ENCODE data around the gene PRR23E.
A peak's percentile ranks its signal among the peaks of the same experiment; 100 is the strongest.

The PRR23E gene

DNA sequence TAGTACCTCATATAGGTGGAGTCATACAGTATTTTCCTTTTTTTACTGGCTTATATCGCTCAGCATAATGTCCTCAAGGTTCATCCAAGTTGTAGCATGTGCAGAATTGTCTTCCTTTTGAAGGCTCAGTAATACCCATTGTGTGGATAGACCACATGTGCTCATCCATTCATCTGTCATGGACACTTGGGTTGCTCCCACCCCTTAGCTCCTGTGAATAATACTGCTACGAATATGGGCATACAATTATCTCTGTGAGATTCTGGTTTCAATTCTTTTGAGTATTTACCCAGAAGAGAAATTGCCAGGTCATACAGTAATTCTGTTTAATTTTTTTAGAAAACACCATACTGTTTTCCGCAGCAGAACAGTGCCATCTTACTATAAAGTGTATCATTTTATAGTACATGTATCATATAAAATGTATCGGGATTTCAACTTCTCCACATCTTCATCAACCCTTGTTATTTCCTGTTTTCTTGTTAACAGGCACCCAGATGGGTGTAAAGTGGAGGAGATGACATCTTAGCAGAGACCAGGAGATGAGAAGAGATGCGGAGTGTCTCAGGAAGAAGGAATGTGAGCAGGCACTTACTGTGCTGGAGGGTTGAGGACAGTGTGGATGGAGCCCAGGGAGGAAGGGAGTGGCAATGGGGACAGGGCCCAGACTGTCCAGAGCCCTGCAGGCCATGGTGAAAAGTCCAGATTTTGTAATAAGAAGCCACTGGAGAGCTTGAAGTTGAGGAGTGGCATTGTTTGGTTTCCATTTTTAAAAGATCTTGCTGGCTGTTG lies 27.0 kb upstream of the PRR23E start:
- no peak overlapping the region for H3K4ac ChIP-seq (ENCODE audit: low read depth, low read length)
- no peak overlapping the region for H3K4me2 ChIP-seq (ENCODE audit: low read length)
- no peak overlapping the region for H3K4me3 ChIP-seq (ENCODE audit: low read length)
- H3K9ac ChIP-seq (ENCODE audit: low read length), result no peak overlapping the region
- no peak overlapping the region for H2BK5ac ChIP-seq (ENCODE audit: low read length)
- H3K4me1 ChIP-seq (ENCODE audit: control insufficient read depth, low read depth, low read length), result no peaks in the 10 kb centered on the region
- no peak overlapping the region for H3K56ac ChIP-seq (ENCODE audit: low read length)
- H4K8ac ChIP-seq (ENCODE audit: low read depth, low read length), result no peak overlapping the region
- no peaks in the 10 kb centered on the region for H3K27me3 ChIP-seq (ENCODE audit: insufficient read depth, low read length, poor library complexity)
- WGBS (ENCODE audit: extremely low coverage, insufficient coverage, low lambda C conversion rate), result no CpG with 5 or more reads among the region's 5 CpGs
- H3K18ac ChIP-seq (ENCODE audit: low read length), result no peak overlapping the region
- H4K5ac ChIP-seq (ENCODE audit: low read length), result no peak overlapping the region
- H3K79me1 ChIP-seq (ENCODE audit: low read length), result no peaks in the 10 kb centered on the region
- no peak overlapping the region for H2AK5ac ChIP-seq (ENCODE audit: low read length)
- no peak overlapping the region for H3K23ac ChIP-seq (ENCODE audit: low read length)
- H3K79me2 ChIP-seq (ENCODE audit: control insufficient read depth, insufficient read depth, low read length), result no peaks in the 10 kb centered on the region
- no peaks in the 10 kb centered on the region for H3K36me3 ChIP-seq (ENCODE audit: control insufficient read depth, insufficient read depth, low read length)
- DNase-seq, result no peak
- H2BK15ac ChIP-seq (replicated peaks; ENCODE audit: low read depth), result no peak overlapping the region
- no peak overlapping the region for H3K27ac ChIP-seq (ENCODE audit: low read depth, low read length)
- no peak overlapping the region for H2BK120ac ChIP-seq (ENCODE audit: low read depth, low read length)

GRCh38 chr3:127166501-127167065 lies 26.3 kb upstream of the PRR23E start:
- no peak overlapping the region for H3K4me2 ChIP-seq (ENCODE audit: low read length)
- H3K23ac ChIP-seq (ENCODE audit: low read length), result no peak overlapping the region
- no peak overlapping the region for H4K8ac ChIP-seq (ENCODE audit: low read depth, low read length)
- no peak overlapping the region for H2AK5ac ChIP-seq (ENCODE audit: low read length)
- no peak overlapping the region for H3K56ac ChIP-seq (ENCODE audit: low read length)
- no peaks in the 10 kb centered on the region for H3K79me2 ChIP-seq (ENCODE audit: control insufficient read depth, insufficient read depth, low read length)
- no peak overlapping the region for H3K4me3 ChIP-seq (ENCODE audit: low read length)
- no peaks in the 10 kb centered on the region for H3K4me1 ChIP-seq (ENCODE audit: control insufficient read depth, low read depth, low read length)
- H2BK120ac ChIP-seq (ENCODE audit: low read depth, low read length), result no peak overlapping the region
- H3K27ac ChIP-seq (ENCODE audit: low read depth, low read length), result no peak overlapping the region
- no peak overlapping the region for H4K5ac ChIP-seq (ENCODE audit: low read length)
- no peaks in the 10 kb centered on the region for H3K79me1 ChIP-seq (ENCODE audit: low read length)
- H3K9ac ChIP-seq (ENCODE audit: low read length), result no peak overlapping the region
- H3K36me3 ChIP-seq (ENCODE audit: control insufficient read depth, insufficient read depth, low read length), result no peaks in the 10 kb centered on the region
- DNase-seq, result no peak
- H2BK15ac ChIP-seq (replicated peaks; ENCODE audit: low read depth), result no peak overlapping the region
- H3K27me3 ChIP-seq (ENCODE audit: insufficient read depth, low read length, poor library complexity), result no peaks in the 10 kb centered on the region
- WGBS (ENCODE audit: extremely low coverage, insufficient coverage, low lambda C conversion rate), result no CpG with 5 or more reads among the region's 9 CpGs
- H2BK5ac ChIP-seq (ENCODE audit: low read length), result no peak overlapping the region
- H3K4ac ChIP-seq (ENCODE audit: low read depth, low read length), result no peak overlapping the region
- H3K18ac ChIP-seq (ENCODE audit: low read length), result no peak overlapping the region

DNA sequence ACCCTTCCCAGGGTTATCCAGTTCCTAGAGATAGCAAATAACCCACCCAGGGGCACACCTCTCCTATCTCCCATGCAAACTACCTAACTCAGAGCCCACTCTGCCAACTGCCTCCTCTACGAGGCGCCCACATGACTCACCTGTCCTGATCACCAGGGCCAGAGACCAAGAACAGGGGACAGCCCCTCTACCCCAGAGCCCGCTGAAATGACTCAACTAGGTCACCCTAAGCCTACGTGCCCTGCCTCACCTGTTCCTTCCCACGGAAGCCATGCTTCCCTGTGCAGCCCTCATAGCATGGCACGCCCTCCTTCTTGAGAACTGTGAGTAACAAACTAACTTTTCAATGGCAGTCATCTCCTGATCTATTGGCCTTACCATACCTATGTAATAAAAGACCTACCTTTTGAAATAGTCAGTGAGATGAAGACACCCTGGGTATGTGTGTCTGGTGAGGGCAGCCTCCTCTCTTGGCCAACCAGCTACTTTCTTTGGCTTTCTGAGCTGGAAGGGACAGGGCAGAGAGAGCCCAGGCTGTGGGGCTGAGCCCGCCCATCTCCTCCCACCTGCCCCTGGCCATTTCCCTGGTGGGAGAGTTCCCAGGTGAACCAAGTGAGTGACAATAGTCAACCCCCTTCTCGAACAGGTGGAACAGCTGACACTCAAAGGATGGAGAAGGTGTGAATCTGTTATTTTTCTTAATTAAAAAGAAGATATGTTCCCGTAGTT lies 25.5 kb upstream of the PRR23E start:
- Histone ChIP-seq H2BK5ac (ENCODE audit: low read length) (no peak overlapping the region), H3K79me2 (ENCODE audit: control insufficient read depth, insufficient read depth, low read length) (no peaks in the 10 kb centered on the region), H4K5ac (ENCODE audit: low read length) (no peak overlapping the region), H2BK15ac (replicated peaks; ENCODE audit: low read depth) (no peak overlapping the region), H3K4me3 (ENCODE audit: low read length) (no peak overlapping the region), H3K56ac (ENCODE audit: low read length) (no peak overlapping the region), H3K9ac (ENCODE audit: low read length) (no peak overlapping the region), H3K4me1 (ENCODE audit: control insufficient read depth, low read depth, low read length) (no peaks in the 10 kb centered on the region), H3K4ac (ENCODE audit: low read depth, low read length) (no peak overlapping the region), H4K8ac (ENCODE audit: low read depth, low read length) (no peak overlapping the region), H3K27me3 (ENCODE audit: insufficient read depth, low read length, poor library complexity) (no peaks in the 10 kb centered on the region), H3K18ac (ENCODE audit: low read length) (no peak overlapping the region), H3K79me1 (ENCODE audit: low read length) (no peaks in the 10 kb centered on the region), H3K23ac (ENCODE audit: low read length) (no peak overlapping the region), H3K4me2 (ENCODE audit: low read length) (no peak overlapping the region), H2BK120ac (ENCODE audit: low read depth, low read length) (no peak overlapping the region), H2AK5ac (ENCODE audit: low read length) (no peak overlapping the region), H3K36me3 (ENCODE audit: control insufficient read depth, insufficient read depth, low read length) (no peaks in the 10 kb centered on the region), H3K27ac (ENCODE audit: low read depth, low read length) (no peak overlapping the region)
- WGBS (ENCODE audit: extremely low coverage, insufficient coverage, low lambda C conversion rate), result no CpG with 5 or more reads among the region's 9 CpGs
- no peak for DNase-seq

DNA sequence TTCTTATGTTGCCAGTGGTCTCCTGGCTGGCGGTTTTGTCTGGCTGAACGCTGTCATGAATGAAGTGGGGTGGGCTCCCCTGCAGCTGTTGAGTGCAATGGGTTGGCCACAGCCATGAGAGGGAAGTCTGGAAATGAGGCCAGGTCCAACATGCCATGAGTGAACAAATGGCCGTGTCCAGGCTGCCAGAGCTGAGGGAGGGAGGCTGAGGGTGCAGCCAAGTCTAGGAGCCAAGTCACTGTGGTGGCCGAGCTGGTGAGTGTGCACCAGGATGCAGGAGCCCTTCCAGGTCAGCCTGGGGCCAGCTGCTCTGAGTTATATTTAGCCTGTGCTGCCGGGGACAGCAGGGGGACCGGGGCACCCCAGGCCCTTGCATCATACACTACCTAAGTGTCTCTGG lies 24.7 kb upstream of the PRR23E start:
- Histone ChIP-seq H3K27me3 (ENCODE audit: insufficient read depth, low read length, poor library complexity) (no peaks in the 10 kb centered on the region), H4K5ac (ENCODE audit: low read length) (no peak overlapping the region), H3K79me1 (ENCODE audit: low read length) (no peaks in the 10 kb centered on the region), H4K8ac (ENCODE audit: low read depth, low read length) (no peak overlapping the region), H3K4me1 (ENCODE audit: control insufficient read depth, low read depth, low read length) (peaks cover 3% of the 10 kb centered on the region), H3K23ac (ENCODE audit: low read length) (no peak overlapping the region), H3K27ac (ENCODE audit: low read depth, low read length) (no peak overlapping the region), H3K56ac (ENCODE audit: low read length) (no peak overlapping the region), H2BK5ac (ENCODE audit: low read length) (no peak overlapping the region), H2BK15ac (replicated peaks; ENCODE audit: low read depth) (no peak overlapping the region), H3K79me2 (ENCODE audit: control insufficient read depth, insufficient read depth, low read length) (no peaks in the 10 kb centered on the region), H3K36me3 (ENCODE audit: control insufficient read depth, insufficient read depth, low read length) (no peaks in the 10 kb centered on the region), H3K18ac (ENCODE audit: low read length) (no peak overlapping the region), H2AK5ac (ENCODE audit: low read length) (no peak overlapping the region), H3K4me3 (ENCODE audit: low read length) (no peak overlapping the region), H3K4ac (ENCODE audit: low read depth, low read length) (no peak overlapping the region), H3K4me2 (ENCODE audit: low read length) (no peak overlapping the region), H2BK120ac (ENCODE audit: low read depth, low read length) (no peak overlapping the region), H3K9ac (ENCODE audit: low read length) (no peak overlapping the region)
- no CpG with 5 or more reads among the region's 6 CpGs for WGBS (ENCODE audit: extremely low coverage, insufficient coverage, low lambda C conversion rate)
- no peak for DNase-seq

DNA sequence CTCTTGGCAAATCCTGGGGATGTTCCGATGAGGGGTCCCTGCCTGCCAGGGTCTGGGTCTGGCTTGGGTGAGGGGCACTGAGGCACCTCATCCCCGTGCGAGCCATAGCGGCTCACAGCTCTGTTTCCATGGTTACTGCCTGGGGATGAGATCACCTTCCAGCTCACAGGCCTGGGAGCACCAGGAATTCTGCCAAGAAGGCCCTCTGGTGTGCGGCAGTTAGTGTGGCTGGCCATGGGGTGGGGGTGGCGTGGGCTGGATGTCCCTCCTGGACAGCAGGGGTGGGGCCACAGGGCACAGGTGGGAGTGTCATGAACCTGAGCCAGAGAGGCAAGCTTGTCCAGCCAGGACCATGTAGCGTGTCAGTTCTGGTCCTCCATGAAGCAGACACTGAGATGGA lies 22.1 kb upstream of the PRR23E start:
- Histone ChIP-seq H4K8ac (ENCODE audit: low read depth, low read length) (no peak overlapping the region), H3K56ac (ENCODE audit: low read length) (no peak overlapping the region), H3K79me1 (ENCODE audit: low read length) (no peaks in the 10 kb centered on the region), H2BK15ac (replicated peaks; ENCODE audit: low read depth) (no peak overlapping the region), H2BK5ac (ENCODE audit: low read length) (no peak overlapping the region), H3K4ac (ENCODE audit: low read depth, low read length) (no peak overlapping the region), H3K36me3 (ENCODE audit: control insufficient read depth, insufficient read depth, low read length) (no peaks in the 10 kb centered on the region), H3K4me1 (ENCODE audit: control insufficient read depth, low read depth, low read length) (peaks cover 3% of the 10 kb centered on the region), H2AK5ac (ENCODE audit: low read length) (no peak overlapping the region), H3K79me2 (ENCODE audit: control insufficient read depth, insufficient read depth, low read length) (no peaks in the 10 kb centered on the region), H3K27me3 (ENCODE audit: insufficient read depth, low read length, poor library complexity) (no peaks in the 10 kb centered on the region), H2BK120ac (ENCODE audit: low read depth, low read length) (no peak overlapping the region), H3K18ac (ENCODE audit: low read length) (no peak overlapping the region), H3K23ac (ENCODE audit: low read length) (no peak overlapping the region), H3K27ac (ENCODE audit: low read depth, low read length) (no peak overlapping the region), H3K4me2 (ENCODE audit: low read length) (no peak overlapping the region), H4K5ac (ENCODE audit: low read length) (no peak overlapping the region), H3K4me3 (ENCODE audit: low read length) (no peak overlapping the region), H3K9ac (ENCODE audit: low read length) (no peak overlapping the region)
- no CpG with 5 or more reads among the region's 7 CpGs for WGBS (ENCODE audit: extremely low coverage, insufficient coverage, low lambda C conversion rate)
- DNase-seq, result peak; percentile 74

Data from mesendoderm (in vitro differentiated cells).